ENCODE measurements around the gene CDC123.
A peak's percentile ranks its signal among the peaks of the same experiment; 100 is the strongest.
"Not testable (repeated sequence)": the region's sequence is repeated elsewhere in the genome, so short reads cannot be mapped to it uniquely, and the experiment has no call there.

CDC123 gene

GRCh38 chr10:12191715-12192114, 4.3 kb upstream of the CDC123 start:
- no peak for DNase-seq (ENCODE audit: low spot score)

GRCh38 chr10:12193193-12193592, 2.8 kb upstream of the CDC123 start:
- peak; percentile 34 for DNase-seq (ENCODE audit: low spot score)

GRCh38 chr10:12194752-12195271, 1.2 kb upstream of the CDC123 start:
- no peak for DNase-seq (ENCODE audit: low spot score)

- DNase-seq (ENCODE audit: low spot score), result no peak
Measured at GRCh38 chr10:12195281-12195602, 746 bp upstream of the CDC123 start.

GRCh38 chr10:12196531-12197211, 683 bp downstream of the CDC123 start:
- no peak for DNase-seq (ENCODE audit: low spot score)

- DNase-seq (ENCODE audit: low spot score), result no peak
Measured at GRCh38 chr10:12198156-12198555, 2.2 kb downstream of the CDC123 start.

- no peak for DNase-seq (ENCODE audit: low spot score)
Measured at GRCh38 chr10:12200850-12201249, 4.9 kb downstream of the CDC123 start.

GRCh38 chr10:12201543-12201942, 5.6 kb downstream of the CDC123 start:
- no peak for DNase-seq (ENCODE audit: low spot score)

GRCh38 chr10:12202226-12202625, 6.2 kb downstream of the CDC123 start:
- DNase-seq (ENCODE audit: low spot score), result no peak

GRCh38 chr10:12205082-12205481, 9.1 kb downstream of the CDC123 start:
- no peak for DNase-seq (ENCODE audit: low spot score)

GRCh38 chr10:12207114-12207513, 11.1 kb downstream of the CDC123 start:
- DNase-seq (ENCODE audit: low spot score), result no peak

- DNase-seq (ENCODE audit: low spot score), result no peak
Measured at GRCh38 chr10:12208460-12208859, 12.5 kb downstream of the CDC123 start.

GRCh38 chr10:12212454-12212853, 16.5 kb downstream of the CDC123 start:
- DNase-seq (ENCODE audit: low spot score), result no peak

GRCh38 chr10:12213621-12214020, 17.6 kb downstream of the CDC123 start:
- DNase-seq (ENCODE audit: low spot score), result no peak

- no peak for DNase-seq (ENCODE audit: low spot score)
Measured at GRCh38 chr10:12214093-12214492, 18.1 kb downstream of the CDC123 start.

GRCh38 chr10:12214763-12215218, 18.8 kb downstream of the CDC123 start:
- peak; percentile 18 for DNase-seq (ENCODE audit: low spot score)

GRCh38 chr10:12218991-12219390, 23.0 kb downstream of the CDC123 start:
- no peak for DNase-seq (ENCODE audit: low spot score)

GRCh38 chr10:12221323-12222298, 25.6 kb downstream of the CDC123 start:
- DNase-seq (ENCODE audit: low spot score), result peak; percentile 12

- DNase-seq (ENCODE audit: low spot score), result no peak
Measured at GRCh38 chr10:12225444-12225843, 29.5 kb downstream of the CDC123 start.

- DNase-seq (ENCODE audit: low spot score), result not testable (repeated sequence)
Measured at GRCh38 chr10:12226438-12226837, 30.4 kb downstream of the CDC123 start.

GRCh38 chr10:12228851-12229250, 32.9 kb downstream of the CDC123 start:
- no peak for DNase-seq (ENCODE audit: low spot score)

GRCh38 chr10:12234687-12235086, 38.7 kb downstream of the CDC123 start:
- DNase-seq (ENCODE audit: low spot score), result not testable (repeated sequence)

GRCh38 chr10:12235116-12235694, 39.2 kb downstream of the CDC123 start:
- DNase-seq (ENCODE audit: low spot score), result peak; percentile 28
